Thyroid gland (tissue), 4 donors: ENCODE results near the gene KIF16B. TPM values are rescaled to one million over a fixed set of nuclear protein-coding genes. Genes with fewer than 3 reads are reported as not detected.

Experiments
- DNase-seq, 2 donors: peaks; one replicate each; pipeline ENCODE4 v3.0.0-alpha.2; 2019
- H3K27ac ChIP-seq, 3 donors: fragments of 200-600 bp; sonication (generic); 1 replicate in 2 of 3; 2 replicates in 1 of 3; pipeline ENCODE4 v1.5.1; 2016 to 2019; ENCODE audit warnings: mild to moderate bottlenecking in 1 of 3, moderate library complexity in 1 of 3
- H3K27me3 ChIP-seq: fragments of 200-600 bp; sonication (generic); one replicate; pipeline ENCODE4 v1.5.1; 2019
- H3K36me3 ChIP-seq, 2 donors: fragments of 200-600 bp; sonication (generic); one replicate each; pipeline ENCODE4 v1.5.1; 2016 to 2019
- H3K4me1 ChIP-seq, 2 donors: fragments of 200-600 bp; sonication (generic); one replicate each; pipeline ENCODE4 v1.5.1; 2017 to 2019
- H3K4me3 ChIP-seq, 3 donors: fragments of 200-600 bp; sonication (generic); replicated peaks in 1 of 3; 1 replicate in 2 of 3; 2 replicates in 1 of 3; pipeline ENCODE4 v1.5.1; 2016; ENCODE audit warnings: mild to moderate bottlenecking in 1 of 3
- H3K9me3 ChIP-seq: fragments of 200-600 bp; sonication (generic); one replicate; pipeline ENCODE4 v1.5.1; 2017
- CTCF ChIP-seq, 6 experiments: fragments of 200-600 bp in 3 of 6; fragments of 450-650 bp in 3 of 6; sonication (generic) in 3 of 6; IDR thresholded peaks; one replicate each; pipeline ENCODE4 v1.5.1; 2016 to 2019; ENCODE audit warnings: antibody characterized with exemption in 6 of 6, mild to moderate bottlenecking in 2 of 6, inconsistent platforms in 1 of 6, moderate library complexity in 1 of 6
- POLR2A ChIP-seq, 2 donors: fragments of 450-650 bp; IDR thresholded peaks; one replicate each; pipeline ENCODE4 v1.6.1; 2017; ENCODE audit warnings: antibody characterized with exemption in 2 of 2, mild to moderate bottlenecking in 2 of 2, moderate library complexity in 1 of 2
- WGBS, 2 donors: methylation state at CpG; one replicate each; pipeline ENCODE4 v1.1.5; 2017; 5-methylcytosine and 5-hydroxymethylcytosine counted together
- intact Hi-C: fragments of 100-400 bp; cut with DNase I; formaldehyde crosslinking; loops from one replicate; pipeline ENCODE4 v1.15.1; 2023
- total RNA-seq, 4 donors: library from RNA; depleted of rRNA; stranded (reverse); fragments of >200 nt; gene quantifications; one replicate each; pipeline ENCODE4 v1.2.3, GENCODE V29; 2016

KIF16B gene
- total RNA-seq = 10 to 100 TPM; 18.5 to 32.8 (median 28.6) TPM

- Histone ChIP-seq H3K36me3 (no peaks in the 10 kb centered on the region), H3K9me3 (no peaks in the 10 kb centered on the region), H3K27ac (peak within 1 kb of the TSS; percentile 62 to 68 (median 65)), H3K27me3 (no peaks in the 10 kb centered on the region), H3K4me1 (peaks cover 7 to 22% of the 10 kb centered on the region in 2 donors), H3K4me3 (peak within 1 kb of the TSS; percentile 8 to 82 (median 24))
- WGBS, 2 donors = 20 to 30% methylated on average over 20 to 32 of the region's 65 CpGs
- intact Hi-C loops = no loop called here
- peak in 1 of 2 donors; percentile 49 for TF ChIP-seq POLR2A (IDR thresholded peaks at IDR 0.05)
- no peak for TF ChIP-seq CTCF (IDR thresholded peaks at IDR 0.05)
- peak; percentile 95 to 96 for DNase-seq
Observed at GRCh38 chr20:16573001-16573965, at the start of gene KIF16B. Gene KIF16B, minus strand, starts transcription at chr20:16573448. Its CDS starts 173 bp downstream, at chr20:16573275.

GRCh38 chr20:16622501-16622900, 49.3 kb upstream of the KIF16B start:
- no peak for DNase-seq
- Histone ChIP-seq H3K4me1 (no peaks in the 10 kb centered on the region), H3K4me3 (no peak overlapping the region), H3K27ac (no peak overlapping the region), H3K27me3 (no peaks in the 10 kb centered on the region), H3K36me3 (no peaks in the 10 kb centered on the region), H3K9me3 (no peaks in the 10 kb centered on the region)
- intact Hi-C loops = no loop called here
- TF ChIP-seq CTCF (IDR thresholded peaks at IDR 0.05) (no peak), POLR2A (IDR thresholded peaks at IDR 0.05) (no peak)

GRCh38 chr20:16621435-16622141, 48.3 kb upstream of the KIF16B start:
- Histone ChIP-seq H3K4me1 (no peaks in the 10 kb centered on the region), H3K27ac (no peak overlapping the region), H3K36me3 (no peaks in the 10 kb centered on the region), H3K9me3 (no peaks in the 10 kb centered on the region), H3K27me3 (no peaks in the 10 kb centered on the region), H3K4me3 (no peak overlapping the region)
- DNase-seq = no peak
- intact Hi-C loops = no loop called here
- WGBS, 2 donors = 74 to 78% methylated on average over 7 of the region's 7 CpGs
- TF ChIP-seq CTCF (IDR thresholded peaks at IDR 0.05) (no peak), POLR2A (IDR thresholded peaks at IDR 0.05) (no peak)

GRCh38 chr20:16620961-16621360, 47.7 kb upstream of the KIF16B start:
- Histone ChIP-seq H3K27me3 (no peaks in the 10 kb centered on the region), H3K4me1 (no peaks in the 10 kb centered on the region), H3K27ac (no peak overlapping the region), H3K4me3 (no peak overlapping the region), H3K9me3 (no peaks in the 10 kb centered on the region), H3K36me3 (no peaks in the 10 kb centered on the region)
- no peak for DNase-seq
- intact Hi-C loops = no loop called here
- TF ChIP-seq CTCF (IDR thresholded peaks at IDR 0.05) = no peak
- TF ChIP-seq POLR2A (IDR thresholded peaks at IDR 0.05) = no peak
- WGBS, 2 donors = 73 to 74% methylated on average over 5 of the region's 5 CpGs

GRCh38 chr20:16619953-16620352, 46.7 kb upstream of the KIF16B start:
- H3K27me3 ChIP-seq = no peaks in the 10 kb centered on the region
- H3K9me3 ChIP-seq = no peaks in the 10 kb centered on the region
- DNase-seq = no peak
- H3K4me1 ChIP-seq = no peaks in the 10 kb centered on the region
- no peak overlapping the region for H3K4me3 ChIP-seq
- H3K27ac ChIP-seq = no peak overlapping the region
- WGBS, 2 donors = 94 to 95% methylated on average over 1 of the region's 1 CpG
- no peaks in the 10 kb centered on the region for H3K36me3 ChIP-seq
- TF ChIP-seq CTCF (IDR thresholded peaks at IDR 0.05) = no peak
- no peak for TF ChIP-seq POLR2A (IDR thresholded peaks at IDR 0.05)
- intact Hi-C loops = no loop called here
